ENCODE data around the gene ACTL6B. TPM values are rescaled to one million over a fixed set of nuclear protein-coding genes. Genes with fewer than 3 reads are reported as not detected.

The ACTL6B gene
- total RNA-seq, 1 donor from 2014 or later: not detected

DNA sequence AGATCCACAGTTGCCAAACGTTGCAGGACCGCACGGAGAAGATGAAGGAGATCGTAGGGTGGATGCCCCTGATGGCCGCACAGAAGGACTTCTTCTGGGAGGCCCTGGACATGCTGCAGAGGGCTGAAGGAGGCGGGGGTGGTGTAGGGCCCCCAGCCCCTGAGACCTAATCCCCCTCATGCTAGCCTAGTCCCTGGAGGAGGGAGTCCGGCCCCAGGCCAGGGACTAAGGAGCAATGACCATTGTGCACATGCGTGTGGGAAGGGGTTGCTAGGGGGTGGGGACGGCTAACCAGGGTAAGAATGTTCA is 55.6 kb downstream of the ACTL6B start:
- Mint-ChIP-seq H3K4me1 (peaks cover 18% of the 10 kb centered on the region), H3K36me3 (ENCODE audit: low read depth) (no peaks in the 10 kb centered on the region), H3K27ac (no peak overlapping the region), H3K9me3 (no peaks in the 10 kb centered on the region), H3K27me3 (peaks cover 2% of the 10 kb centered on the region), H3K4me3 (no peak overlapping the region)
- no peak for DNase-seq
- intact Hi-C loops (cut with micrococcal nuclease): no loop called here

GRCh38 chr7:100599911-100600729 is 56.1 kb downstream of the ACTL6B start:
- H3K4me1 Mint-ChIP-seq: peaks cover 12% of the 10 kb centered on the region
- intact Hi-C loops (cut with micrococcal nuclease): no loop called here
- no peaks in the 10 kb centered on the region for H3K27me3 Mint-ChIP-seq
- no peak overlapping the region for H3K27ac Mint-ChIP-seq
- DNase-seq: no peak
- no peaks in the 10 kb centered on the region for H3K36me3 Mint-ChIP-seq (ENCODE audit: low read depth)
- H3K4me3 Mint-ChIP-seq: no peak overlapping the region
- H3K9me3 Mint-ChIP-seq: no peaks in the 10 kb centered on the region

- Mint-ChIP-seq H3K9me3 (no peaks in the 10 kb centered on the region), H3K27ac (no peak overlapping the region), H3K27me3 (no peaks in the 10 kb centered on the region), H3K4me1 (peaks cover 3% of the 10 kb centered on the region), H3K4me3 (no peak overlapping the region), H3K36me3 (ENCODE audit: low read depth) (no peaks in the 10 kb centered on the region)
- intact Hi-C loops (cut with micrococcal nuclease): no loop called here
- DNase-seq: no peak
These were observed 57.8 kb downstream of the ACTL6B start for GRCh38 chr7:100598425-100598824.

DNA sequence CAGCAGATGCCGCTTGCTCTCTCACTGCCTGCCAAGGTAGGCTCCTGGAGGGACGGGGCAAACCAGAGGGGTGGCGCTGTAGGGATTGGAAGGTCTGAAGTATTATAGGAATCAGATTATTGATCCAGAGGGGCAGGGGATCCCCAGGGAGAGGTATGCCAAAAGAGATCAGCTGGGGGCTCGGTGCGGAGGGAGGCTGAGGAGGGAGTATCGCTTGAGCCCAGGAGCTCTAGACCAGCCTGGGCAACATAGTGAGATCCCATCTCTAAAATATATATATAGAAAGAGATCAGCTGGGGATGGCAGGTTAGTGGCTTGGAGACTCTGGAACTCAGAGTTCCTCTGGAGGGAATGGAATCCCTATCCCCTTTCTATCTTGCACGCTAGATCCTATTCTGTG is 61.1 kb downstream of the ACTL6B start:
- intact Hi-C loops (cut with micrococcal nuclease): no loop called here
- H3K27ac Mint-ChIP-seq: no peak overlapping the region
- no peak for DNase-seq
- H3K27me3 Mint-ChIP-seq: peaks cover 4% of the 10 kb centered on the region
- peaks cover 2% of the 10 kb centered on the region for H3K36me3 Mint-ChIP-seq (ENCODE audit: low read depth)
- H3K4me1 Mint-ChIP-seq: peaks cover 3% of the 10 kb centered on the region
- no peak overlapping the region for H3K4me3 Mint-ChIP-seq
- no peaks in the 10 kb centered on the region for H3K9me3 Mint-ChIP-seq

Other genes with a start within 250 kb of the ACTL6B start
- 1.7 and 2.6 TPM in 2 replicates for gene ZCWPW1, start 227.7 kb downstream of the ACTL6B start, total RNA-seq
- gene MEPCE, start 226.6 kb downstream of the ACTL6B start, total RNA-seq: 55.8 and 57.2 TPM in 2 replicates
- gene PPP1R35, start 220.0 kb downstream of the ACTL6B start, total RNA-seq: 52.8 and 59.9 TPM in 2 replicates
- gene SPACDR, start 192.2 kb downstream of the ACTL6B start, total RNA-seq: 2.7 and 2.9 TPM in 2 replicates
- 113 and 121 TPM in 2 replicates for gene TSC22D4, start 177.2 kb downstream of the ACTL6B start, total RNA-seq
- 0.17 and 0.49 TPM in 2 replicates for gene NYAP1, start 172.5 kb downstream of the ACTL6B start, total RNA-seq
- gene AGFG2, start 117.2 kb downstream of the ACTL6B start, total RNA-seq: 112 and 114 TPM in 2 replicates
- gene SAP25, start 82.5 kb downstream of the ACTL6B start, total RNA-seq: 9.2 and 11.3 TPM in 2 replicates
- 86.0 and 89.2 TPM in 2 replicates for gene LRCH4, start 70.3 kb downstream of the ACTL6B start, total RNA-seq
- 0.38 and 0.42 TPM in 2 replicates for gene FBXO24, start 70.1 kb downstream of the ACTL6B start, total RNA-seq
- 4.8 and 5.0 TPM in 2 replicates for gene PCOLCE, start 54.1 kb downstream of the ACTL6B start, total RNA-seq
- gene MOSPD3, start 43.9 kb downstream of the ACTL6B start, total RNA-seq: 11.3 and 12.1 TPM in 2 replicates
- 20.7 and 21.2 TPM in 2 replicates for gene TFR2, start 14.9 kb downstream of the ACTL6B start, total RNA-seq
- 205 and 211 TPM in 2 replicates for gene GNB2, start 17.3 kb upstream of the ACTL6B start, total RNA-seq
- 48.8 and 52.2 TPM in 2 replicates for gene GIGYF1, start 37.8 kb upstream of the ACTL6B start, total RNA-seq
- 77.3 and 77.7 TPM in 2 replicates for gene POP7, start 49.7 kb upstream of the ACTL6B start, total RNA-seq
- gene EPO, start 64.0 kb upstream of the ACTL6B start, total RNA-seq: 0.40 TPM in 1 of 2 replicates, not detected in the other
- gene ZAN, start 77.1 kb upstream of the ACTL6B start, total RNA-seq: not detected in 2 replicates
- gene EPHB4, start 171.1 kb upstream of the ACTL6B start, total RNA-seq: 2.7 and 3.0 TPM in 2 replicates
- gene SLC12A9, start 196.3 kb upstream of the ACTL6B start, total RNA-seq: 37.3 and 41.2 TPM in 2 replicates
- 42.7 and 47.6 TPM in 2 replicates for gene TRIP6, start 210.9 kb upstream of the ACTL6B start, total RNA-seq
- 300 and 318 TPM in 2 replicates for gene SRRT, start 218.7 kb upstream of the ACTL6B start, total RNA-seq
- gene UFSP1, start 233.3 kb upstream of the ACTL6B start, total RNA-seq: 4.5 TPM in 2 replicates
- gene ACHE, start 239.4 kb upstream of the ACTL6B start, total RNA-seq: not detected in 2 replicates

All from activated CD4-positive, alpha-beta T cell treated with anti-CD3 and anti-CD28 coated beads, Interleukin-2, amount 10 ng/mL, durations not matched to agents 24 days and 14 days (primary cell).